A549 (cell line): ENCODE measurements around the gene ROR2. TPM values are rescaled to one million over a fixed set of nuclear protein-coding genes. Genes with fewer than 3 reads are reported as not detected.
A peak's percentile ranks its signal among the peaks of the same experiment; 100 is the strongest.

Experiments used
- ATAC-seq, 2 experiments: fragments of 200-7000 bp in 1 of 2; fragments of >200 bp in 1 of 2; cut with Nextera tagmentation in 1 of 2; cut with Tn5 transposase in 1 of 2; 3 replicates each; pipeline versions ENCODE4 v1.8.0 to v1.9.1; 2018 to 2020; ENCODE audit warnings: mild to moderate bottlenecking in 1 of 2, moderate library complexity in 1 of 2
- CTCF ChIA-PET: fragments of 300-600 bp; sonication (Branson Sonifier 250); formaldehyde crosslinking; extraction: SDS; loops from one replicate; lab custom pipeline; 2021; ENCODE audit warnings: antibody characterized with exemption, inconsistent platforms; lab: Yijun Ruan, JAX
- POLR2A ChIA-PET: fragments of 350-600 bp; formaldehyde crosslinking; extraction: SDS; loops from one replicate; lab custom pipeline; 2021; ENCODE audit warnings: antibody characterized with exemption, inconsistent platforms; lab: Yijun Ruan, JAX
- DNase-seq, 2 experiments: peaks; one replicate each; pipeline versions ENCODE4 v3.0.0 to v3.0.0-alpha.2; 2011 to 2016; ENCODE audit warnings: low read depth in 1 of 2, low spot score in 1 of 2
- FAIRE-seq: peaks from 2 replicates; lab custom pipeline; 2011; peaks lifted over from hg19 to GRCh38; lab: Jason Lieb, UNC
- H3K27ac ChIP-seq, 2 experiments: fragments of >200 bp; sonication (Bioruptor Twin); formaldehyde crosslinking; 3 replicates each; pipeline ENCODE4 v1.5.1; 2016 to 2017
- H3K4me1 ChIP-seq: fragments of >200 bp; sonication (Bioruptor Twin); formaldehyde crosslinking; 3 replicates; pipeline ENCODE4 v1.6.1; 2016
- H3K4me2 ChIP-seq: fragments of >200 bp; sonication (Bioruptor Twin); formaldehyde crosslinking; 3 replicates; pipeline ENCODE4 v1.6.1; 2016
- H3K4me3 ChIP-seq: fragments of >200 bp; sonication (Bioruptor Twin); formaldehyde crosslinking; 3 replicates; pipeline ENCODE4 v1.5.1; 2016
- H3K9me3 ChIP-seq: fragments of >200 bp; sonication (Bioruptor Twin); formaldehyde crosslinking; 3 replicates; pipeline ENCODE4 v1.6.1; 2016
- CBX8 ChIP-seq: fragments of 200-600 bp; sonication (generic); IDR thresholded peaks from 2 replicates; pipeline ENCODE4 v1.6.1; 2016
- CEBPB ChIP-seq, 2 experiments: fragments of >200 bp in 1 of 2; sonication (Bioruptor Twin) in 1 of 2; formaldehyde crosslinking in 1 of 2; IDR thresholded peaks; 2 replicates each; pipeline ENCODE4 v1.6.1; 2012 to 2016
- HOXA7 ChIP-seq: fragments of 250-450 bp; sonication (Bioruptor Pico); IDR thresholded peaks from 2 replicates; pipeline ENCODE4 v1.5.0; 2020; ENCODE audit warnings: mild to moderate bottlenecking, moderate library complexity
- JUNB ChIP-seq: fragments of >200 bp; sonication (Bioruptor Twin); formaldehyde crosslinking; IDR thresholded peaks from 2 replicates; pipeline ENCODE4 v1.6.1; 2016
- MYC ChIP-seq: IDR thresholded peaks from 2 replicates; pipeline ENCODE4 v1.6.1; 2012; ENCODE audit warnings: mild to moderate bottlenecking, inconsistent platforms, low read length, improper control_type of control experiment, borderline replicate concordance
- NFE2L2 ChIP-seq: fragments of 150-350 bp; conservative IDR thresholded peaks from 2 replicates; pipeline ENCODE4 v1.6.1; 2014; ENCODE audit warnings: low read length
- POLR2A ChIP-seq: IDR thresholded peaks from 2 replicates; pipeline ENCODE4 v1.6.1; 2012; ENCODE audit warnings: mild to moderate bottlenecking, low read length
- RARB ChIP-seq: fragments of 250-450 bp; sonication (Bioruptor Pico); IDR thresholded peaks from 2 replicates; pipeline ENCODE4 v1.8.0; 2021; ENCODE audit warnings: mild to moderate bottlenecking, moderate library complexity
- SMC3 ChIP-seq: fragments of >200 bp; sonication (Bioruptor Twin); formaldehyde crosslinking; IDR thresholded peaks from 3 replicates; pipeline ENCODE4 v1.6.1; 2018; ENCODE audit warnings: inconsistent platforms
- TFCP2L1 ChIP-seq: fragments of 250-450 bp; sonication (Bioruptor Pico); IDR thresholded peaks from 2 replicates; pipeline ENCODE4 v1.5.0; 2021; ENCODE audit warnings: mild to moderate bottlenecking
- TP53 ChIP-seq: fragments of 250-450 bp; sonication (Bioruptor Pico); IDR thresholded peaks from 2 replicates; pipeline ENCODE4 v1.5.0; 2021; ENCODE audit warnings: mild to moderate bottlenecking, moderate library complexity
- WGBS: methylation state at CpG from one replicate; pipeline ENCODE4 v1.1.6; 2017; ENCODE audit errors: missing lambda C conversion rate; 5-methylcytosine and 5-hydroxymethylcytosine counted together
- polyA plus RNA-seq, 4 experiments: library from polyadenylated mRNA; depleted of rRNA in 3 of 4; stranded (reverse); fragments of >200 nt; fragmentation: RNase III in 1 of 4; extraction: RNeasy Plus Mini Kit Qiagen cat#74134 plus additional on column Dnase treatment in 1 of 4; gene quantifications; 2 replicates in 3 of 4; 3 replicates in 1 of 4; pipeline ENCODE4 v1.2.3, GENCODE V29; 2011 to 2017
- TF ChIP-seq, protein P1 (sequence below): fragments of 250-450 bp; sonication (Bioruptor Pico); IDR thresholded peaks from 2 replicates; pipeline ENCODE4 v1.5.0; 2020; ENCODE audit warnings: low read depth, mild to moderate bottlenecking, moderate library complexity
- TF ChIP-seq, protein P2 (sequence below): fragments of 200-600 bp; sonication (generic); IDR thresholded peaks from 2 replicates; pipeline ENCODE4 v1.6.1; 2016; ENCODE audit warnings: antibody characterized with exemption, mild to moderate bottlenecking, moderate library complexity
- TF ChIP-seq, protein P3 (sequence below): fragments of >200 bp; sonication (Bioruptor Twin); formaldehyde crosslinking; IDR thresholded peaks from 2 replicates; pipeline ENCODE4 v1.6.1; 2016
- TF ChIP-seq, protein P4 (sequence below): IDR thresholded peaks from 2 replicates; pipeline ENCODE4 v1.6.1; 2012; ENCODE audit warnings: low read depth, borderline replicate concordance
- TF ChIP-seq, protein P5 (sequence below): IDR thresholded peaks from 2 replicates; pipeline ENCODE4 v1.6.1; 2012
- TF ChIP-seq, protein P6 (sequence below): fragments of 450-650 bp; IDR thresholded peaks from 2 replicates; pipeline ENCODE4 v1.6.1; 2014; ENCODE audit warnings: antibody characterized with exemption
- TF ChIP-seq, protein P7 (sequence below): fragments of >200 bp; sonication (Bioruptor Twin); formaldehyde crosslinking; IDR thresholded peaks from 3 replicates; pipeline ENCODE4 v1.6.1; 2016

The ROR2 gene
- polyA plus RNA-seq, 2 of the 4 experiments (the other 2 are of a cell fraction) = 0.12 to 0.53 TPM

DNA sequence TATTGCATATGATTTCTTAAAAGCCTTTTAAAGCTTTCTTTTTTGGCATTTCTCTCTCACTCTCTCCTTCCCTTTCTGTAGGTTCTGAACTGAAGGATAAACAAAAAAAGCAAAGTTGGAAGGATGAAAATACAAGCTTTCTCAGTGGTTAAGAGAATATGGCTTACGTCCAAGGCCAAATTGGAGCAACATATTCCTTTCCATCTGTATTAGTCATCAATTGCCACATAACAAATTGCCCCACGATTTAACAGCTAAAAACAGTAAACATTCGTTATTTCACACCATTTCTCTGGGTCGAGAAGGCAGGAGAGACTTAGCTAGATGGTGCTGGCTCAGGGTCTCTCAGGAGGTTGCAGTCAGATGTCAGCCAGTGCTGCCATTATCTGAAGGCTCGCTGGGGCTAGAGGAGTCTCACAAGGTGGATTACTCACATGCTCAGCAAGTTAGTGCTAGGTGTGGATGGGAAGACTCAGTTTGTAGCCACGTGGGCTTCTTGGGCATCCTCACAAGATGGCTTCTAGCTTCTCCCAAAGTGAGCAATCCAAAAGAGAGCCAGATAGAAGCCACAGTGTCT lies 2.0 kb upstream of the ROR2 start:
- ChIA-PET POLR2A (no interaction called here), CTCF (interaction anchor here (0.9 to 6.7 kb wide), 12 partner anchors 10 to 1037 kb away, joined by 3 to 55 read pairs (median 4); no protein-coding TSS in a partner anchor)
- H3K9me3 ChIP-seq = peaks cover 8% of the 10 kb centered on the region; the same call in 2 of the 3 replicates
- no peak overlapping the region for H3K27ac ChIP-seq
- H3K4me1 ChIP-seq = peaks cover 7% of the 10 kb centered on the region; the same call in 1 of the 3 replicates
- WGBS = 21% methylated on average over 6 of the region's 6 CpGs
- ATAC-seq = no peak
- no peak overlapping the region for H3K4me2 ChIP-seq
- H3K4me3 ChIP-seq = no peak overlapping the region
- TF ChIP-seq, protein P1, sequence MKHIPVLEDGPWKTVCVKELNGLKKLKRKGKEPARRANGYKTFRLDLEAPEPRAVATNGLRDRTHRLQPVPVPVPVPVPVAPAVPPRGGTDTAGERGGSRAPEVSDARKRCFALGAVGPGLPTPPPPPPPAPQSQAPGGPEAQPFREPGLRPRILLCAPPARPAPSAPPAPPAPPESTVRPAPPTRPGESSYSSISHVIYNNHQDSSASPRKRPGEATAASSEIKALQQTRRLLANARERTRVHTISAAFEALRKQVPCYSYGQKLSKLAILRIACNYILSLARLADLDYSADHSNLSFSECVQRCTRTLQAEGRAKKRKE (CRISPR knock-in tag) = no peak
- TF ChIP-seq, protein P2, sequence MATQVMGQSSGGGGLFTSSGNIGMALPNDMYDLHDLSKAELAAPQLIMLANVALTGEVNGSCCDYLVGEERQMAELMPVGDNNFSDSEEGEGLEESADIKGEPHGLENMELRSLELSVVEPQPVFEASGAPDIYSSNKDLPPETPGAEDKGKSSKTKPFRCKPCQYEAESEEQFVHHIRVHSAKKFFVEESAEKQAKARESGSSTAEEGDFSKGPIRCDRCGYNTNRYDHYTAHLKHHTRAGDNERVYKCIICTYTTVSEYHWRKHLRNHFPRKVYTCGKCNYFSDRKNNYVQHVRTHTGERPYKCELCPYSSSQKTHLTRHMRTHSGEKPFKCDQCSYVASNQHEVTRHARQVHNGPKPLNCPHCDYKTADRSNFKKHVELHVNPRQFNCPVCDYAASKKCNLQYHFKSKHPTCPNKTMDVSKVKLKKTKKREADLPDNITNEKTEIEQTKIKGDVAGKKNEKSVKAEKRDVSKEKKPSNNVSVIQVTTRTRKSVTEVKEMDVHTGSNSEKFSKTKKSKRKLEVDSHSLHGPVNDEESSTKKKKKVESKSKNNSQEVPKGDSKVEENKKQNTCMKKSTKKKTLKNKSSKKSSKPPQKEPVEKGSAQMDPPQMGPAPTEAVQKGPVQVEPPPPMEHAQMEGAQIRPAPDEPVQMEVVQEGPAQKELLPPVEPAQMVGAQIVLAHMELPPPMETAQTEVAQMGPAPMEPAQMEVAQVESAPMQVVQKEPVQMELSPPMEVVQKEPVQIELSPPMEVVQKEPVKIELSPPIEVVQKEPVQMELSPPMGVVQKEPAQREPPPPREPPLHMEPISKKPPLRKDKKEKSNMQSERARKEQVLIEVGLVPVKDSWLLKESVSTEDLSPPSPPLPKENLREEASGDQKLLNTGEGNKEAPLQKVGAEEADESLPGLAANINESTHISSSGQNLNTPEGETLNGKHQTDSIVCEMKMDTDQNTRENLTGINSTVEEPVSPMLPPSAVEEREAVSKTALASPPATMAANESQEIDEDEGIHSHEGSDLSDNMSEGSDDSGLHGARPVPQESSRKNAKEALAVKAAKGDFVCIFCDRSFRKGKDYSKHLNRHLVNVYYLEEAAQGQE = no peak
- no peak for FAIRE-seq
- no peak for DNase-seq

DNA sequence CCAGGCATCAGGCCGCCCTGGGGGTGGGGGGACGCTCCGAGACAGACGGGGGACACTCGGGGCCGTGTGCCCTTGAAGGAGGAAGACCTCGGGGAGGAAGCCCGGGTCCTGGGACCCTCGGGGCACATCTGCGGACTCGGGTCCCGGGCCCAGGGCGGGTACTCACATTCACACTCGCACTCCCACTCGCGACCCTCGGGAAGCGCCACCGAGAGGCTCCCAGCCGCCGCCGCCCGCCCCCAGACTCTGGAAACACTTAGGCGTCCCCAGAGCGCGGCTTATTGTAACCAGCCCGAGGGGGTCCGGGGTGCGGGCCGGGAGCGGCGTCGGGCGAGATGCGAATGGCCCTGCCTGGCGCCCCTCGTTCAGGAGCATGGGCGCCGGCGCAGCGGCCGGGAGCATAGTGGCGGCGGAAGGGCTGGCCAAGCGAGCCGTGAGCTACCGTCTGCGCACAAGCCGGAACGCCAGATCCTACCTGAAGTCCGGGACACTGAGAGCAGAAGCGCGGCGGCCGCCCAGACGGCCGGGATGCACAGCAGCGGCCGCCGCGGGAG lies 559 bp downstream of the ROR2 start:
- DNase-seq (peak in 1 of 2 experiments; percentile 28), ATAC-seq (peak; percentile 44 to 46), FAIRE-seq (no peak)
- TF ChIP-seq TP53 (CRISPR knock-in tag) = no peak
- TF ChIP-seq, protein P3, sequence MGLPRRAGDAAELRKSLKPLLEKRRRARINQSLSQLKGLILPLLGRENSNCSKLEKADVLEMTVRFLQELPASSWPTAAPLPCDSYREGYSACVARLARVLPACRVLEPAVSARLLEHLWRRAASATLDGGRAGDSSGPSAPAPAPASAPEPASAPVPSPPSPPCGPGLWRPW = no peak
- Histone ChIP-seq H3K4me2 (peak overlapping the region; percentile 90), H3K27ac (peak overlapping the region in 1 of 2 experiments; percentile 70; a peak in 3 of 6 replicates), H3K4me3 (peak overlapping the region; percentile 51), H3K9me3 (peaks cover 8% of the 10 kb centered on the region; the same call in 2 of the 3 replicates), H3K4me1 (peaks cover 7% of the 10 kb centered on the region; the same call in 1 of the 3 replicates)
- ChIA-PET POLR2A (interaction anchor here (0.6 kb wide), 1 partner anchor 53 kb away, joined by 3 read pairs; no protein-coding TSS in a partner anchor), CTCF (interaction anchor here (0.6 to 6.7 kb wide), 31 partner anchors 12 to 1036 kb away, joined by 3 to 55 read pairs (median 5); no protein-coding TSS in a partner anchor)
- no CpG with 5 or more reads among the region's 61 CpGs for WGBS

DNA sequence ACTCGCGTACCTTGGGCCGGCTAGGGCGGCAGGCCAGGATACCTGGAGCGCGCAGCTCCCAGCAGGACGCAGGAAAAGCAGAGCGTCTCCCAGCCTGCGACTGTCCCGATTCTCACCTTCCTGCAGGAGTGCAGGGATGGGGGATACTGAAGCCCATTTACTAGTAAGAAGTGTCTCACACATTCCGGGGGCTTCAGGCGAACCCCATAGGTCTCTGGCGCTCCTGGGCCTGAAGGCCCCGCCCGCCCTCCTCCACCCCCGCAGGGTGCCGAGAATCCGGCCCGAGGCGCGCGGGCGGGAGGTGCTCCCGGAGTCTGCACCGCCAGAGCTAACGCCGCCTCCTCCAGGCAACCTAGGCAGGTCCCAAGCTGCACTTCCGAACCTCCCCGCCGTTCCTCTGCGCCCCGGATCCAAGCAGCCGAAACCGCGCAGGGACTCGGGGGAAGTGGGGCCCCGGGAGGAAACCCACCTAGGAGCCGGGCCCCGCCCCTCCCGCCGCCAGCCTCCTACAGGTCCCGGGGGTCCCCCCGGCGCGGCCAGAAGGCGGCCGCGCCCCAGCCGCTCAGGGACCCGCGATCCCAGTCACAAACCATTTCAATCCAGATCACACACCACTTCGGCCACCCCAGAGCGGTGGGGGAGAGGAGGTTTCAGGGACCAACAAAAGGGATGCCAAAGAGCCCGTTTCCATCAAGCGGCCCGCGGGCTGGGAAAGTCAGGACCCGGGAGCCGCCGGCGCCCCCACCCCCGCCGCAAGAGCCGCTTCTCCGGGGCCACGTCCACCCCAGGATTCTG lies 1.2 kb downstream of the ROR2 start:
- TF ChIP-seq HOXA7 (CRISPR knock-in tag) (no peak), POLR2A (no peak), SMC3 (no peak), CEBPB (IDR thresholded peaks at IDR 0.05) (no peak), NFE2L2 (no peak), RARB (CRISPR knock-in tag) (no peak), TFCP2L1 (no peak), JUNB (no peak), MYC (no peak), CBX8 (no peak)
- TF ChIP-seq, protein P4, sequence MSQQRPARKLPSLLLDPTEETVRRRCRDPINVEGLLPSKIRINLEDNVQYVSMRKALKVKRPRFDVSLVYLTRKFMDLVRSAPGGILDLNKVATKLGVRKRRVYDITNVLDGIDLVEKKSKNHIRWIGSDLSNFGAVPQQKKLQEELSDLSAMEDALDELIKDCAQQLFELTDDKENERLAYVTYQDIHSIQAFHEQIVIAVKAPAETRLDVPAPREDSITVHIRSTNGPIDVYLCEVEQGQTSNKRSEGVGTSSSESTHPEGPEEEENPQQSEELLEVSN = no peak
- TF ChIP-seq, protein P5, sequence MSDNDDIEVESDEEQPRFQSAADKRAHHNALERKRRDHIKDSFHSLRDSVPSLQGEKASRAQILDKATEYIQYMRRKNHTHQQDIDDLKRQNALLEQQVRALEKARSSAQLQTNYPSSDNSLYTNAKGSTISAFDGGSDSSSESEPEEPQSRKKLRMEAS = no peak
- TF ChIP-seq, protein P6, sequence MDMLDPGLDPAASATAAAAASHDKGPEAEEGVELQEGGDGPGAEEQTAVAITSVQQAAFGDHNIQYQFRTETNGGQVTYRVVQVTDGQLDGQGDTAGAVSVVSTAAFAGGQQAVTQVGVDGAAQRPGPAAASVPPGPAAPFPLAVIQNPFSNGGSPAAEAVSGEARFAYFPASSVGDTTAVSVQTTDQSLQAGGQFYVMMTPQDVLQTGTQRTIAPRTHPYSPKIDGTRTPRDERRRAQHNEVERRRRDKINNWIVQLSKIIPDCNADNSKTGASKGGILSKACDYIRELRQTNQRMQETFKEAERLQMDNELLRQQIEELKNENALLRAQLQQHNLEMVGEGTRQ = no peak
- TF ChIP-seq, protein P7, sequence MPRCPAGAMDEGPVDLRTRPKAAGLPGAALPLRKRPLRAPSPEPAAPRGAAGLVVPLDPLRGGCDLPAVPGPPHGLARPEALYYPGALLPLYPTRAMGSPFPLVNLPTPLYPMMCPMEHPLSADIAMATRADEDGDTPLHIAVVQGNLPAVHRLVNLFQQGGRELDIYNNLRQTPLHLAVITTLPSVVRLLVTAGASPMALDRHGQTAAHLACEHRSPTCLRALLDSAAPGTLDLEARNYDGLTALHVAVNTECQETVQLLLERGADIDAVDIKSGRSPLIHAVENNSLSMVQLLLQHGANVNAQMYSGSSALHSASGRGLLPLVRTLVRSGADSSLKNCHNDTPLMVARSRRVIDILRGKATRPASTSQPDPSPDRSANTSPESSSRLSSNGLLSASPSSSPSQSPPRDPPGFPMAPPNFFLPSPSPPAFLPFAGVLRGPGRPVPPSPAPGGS = no peak
- TF ChIP-seq, protein P3 = no peak
- FAIRE-seq (no peak), DNase-seq (peak; percentile 56 to 67), ATAC-seq (peak; percentile 84 to 93)
- Histone ChIP-seq H3K4me1 (peaks cover 7% of the 10 kb centered on the region; the same call in 1 of the 3 replicates), H3K27ac (peak overlapping the region in 1 of 2 experiments; percentile 70; a peak in 3 of 6 replicates), H3K4me3 (peak overlapping the region; percentile 51), H3K4me2 (peak overlapping the region; percentile 90), H3K9me3 (peaks cover 8% of the 10 kb centered on the region; the same call in 2 of the 3 replicates)
- ChIA-PET CTCF (interaction anchor here (0.6 to 6.7 kb wide), 17 partner anchors 9 to 1035 kb away, joined by 3 to 55 read pairs (median 4); no protein-coding TSS in a partner anchor), POLR2A (interaction anchor here (0.6 kb wide), 1 partner anchor 54 kb away, joined by 3 read pairs; no protein-coding TSS in a partner anchor)
- 0% methylated on average over 33 of the region's 66 CpGs for WGBS
